Transverse colon (tissue), 4 donors: Measurements from ENCODE around the gene LETMD1. TPM values are rescaled to one million over a fixed set of nuclear protein-coding genes. Genes with fewer than 3 reads are reported as not detected.

Experiments used
- DNase-seq: peaks from one replicate; pipeline ENCODE4 v3.0.0-alpha.2; 2019
- H3K27ac ChIP-seq, 4 donors: fragments of 200-600 bp; sonication (generic); 2 replicates each; pipeline ENCODE4 v1.5.1; 2016 to 2018; ENCODE audit warnings: inconsistent platforms in 4 of 4
- H3K27me3 ChIP-seq: fragments of 200-600 bp; sonication (generic); 2 replicates; pipeline ENCODE4 v1.5.1; 2017; ENCODE audit warnings: inconsistent platforms
- H3K36me3 ChIP-seq, 4 donors: fragments of 200-600 bp; sonication (generic); 2 replicates each; pipeline ENCODE4 v1.5.1; 2017 to 2019; ENCODE audit warnings: inconsistent platforms in 4 of 4
- H3K4me1 ChIP-seq, 4 donors: fragments of 200-600 bp; sonication (generic); 2 replicates each; pipeline ENCODE4 v1.5.1; 2017 to 2020; ENCODE audit warnings: inconsistent platforms in 4 of 4
- H3K4me3 ChIP-seq, 4 donors: fragments of 200-600 bp; sonication (generic); 1 replicate in 1 of 4; 2 replicates in 3 of 4; pipeline versions ENCODE4 v1.5.1 to v1.6.1; 2017 to 2019; ENCODE audit warnings: inconsistent platforms in 4 of 4
- H3K9me3 ChIP-seq, 2 donors: fragments of 200-600 bp; sonication (generic); 2 replicates each; pipeline ENCODE4 v1.5.1; 2017 to 2019; ENCODE audit warnings: inconsistent platforms in 2 of 2
- CTCF ChIP-seq, 5 experiments: fragments of 200-600 bp in 3 of 5; fragments of 450-650 bp in 2 of 5; sonication (generic) in 3 of 5; IDR thresholded peaks; 1 replicate in 2 of 5; 2 replicates in 3 of 5; pipeline ENCODE4 v1.5.1; 2016 to 2017; ENCODE audit warnings: antibody characterized with exemption in 5 of 5, inconsistent platforms in 3 of 5, mild to moderate bottlenecking in 2 of 5, moderate library complexity in 1 of 5
- EP300 ChIP-seq: sonication (generic); formaldehyde crosslinking; IDR thresholded peaks from one replicate; pipeline ENCODE4 v1.6.1; 2017; ENCODE audit warnings: antibody characterized with exemption, low read depth
- POLR2A ChIP-seq: fragments of 450-650 bp; IDR thresholded peaks from one replicate; pipeline ENCODE4 v1.6.1; 2016; ENCODE audit warnings: antibody characterized with exemption, mild to moderate bottlenecking, moderate library complexity
- POLR2AphosphoS5 ChIP-seq, 3 donors: sonication (generic); formaldehyde crosslinking; IDR thresholded peaks; one replicate each; pipeline ENCODE4 v1.6.1; 2016; ENCODE audit warnings: antibody characterized with exemption in 3 of 3
- WGBS, 2 donors: methylation state at CpG; one replicate each; pipeline ENCODE4 v1.1.5; 2018; ENCODE audit warnings: low coverage in 1 of 2; 5-methylcytosine and 5-hydroxymethylcytosine counted together
- in situ Hi-C, 4 donors: fragments of 200-750 bp; cut with MboI; loops; one replicate each; pipeline versions ENCODE4 v1.15.0 to v1.15.1; 2017; ENCODE audit warnings: low sequenced_read_pairs in 3 of 4, low pct_ligation_motif_present in 1 of 4, low pct_unique_long_range_greater_than_20kb in 1 of 4
- intact Hi-C: fragments of 100-400 bp; cut with DNase I; formaldehyde crosslinking; loops from one replicate; pipeline ENCODE4 v1.15.1; 2023; ENCODE audit warnings: low total_unique reads
- total RNA-seq, 4 donors: library from RNA; depleted of rRNA; stranded (reverse); fragments of >200 nt; gene quantifications; one replicate each; pipeline ENCODE4 v1.1.0, GENCODE V29; 2016

Gene LETMD1
- total RNA-seq, 4 donors from 2014 or later, result 45.3 to 109 (median 88.9) TPM

GRCh38 chr12:51062631-51063397 is 14.7 kb downstream of the LETMD1 start:
- intact Hi-C loops (no loop called here), in situ Hi-C loops (loop anchor here in 2 of 4 donors (25.0 kb wide), 1 partner anchor 274 kb away; the partner anchor contains the start of gene CELA1 (in 2 of the 2))
- Histone ChIP-seq H3K27me3 (no peaks in the 10 kb centered on the region), H3K9me3 (no peaks in the 10 kb centered on the region), H3K27ac (no peak overlapping the region), H3K4me3 (no peak overlapping the region), H3K36me3 (peaks cover 0 to 67% (median 24%) of the 10 kb centered on the region in 4 donors), H3K4me1 (no peaks in the 10 kb centered on the region)
- no peak for TF ChIP-seq POLR2AphosphoS5 (IDR thresholded peaks at IDR 0.05)
- no peak for DNase-seq
- WGBS, 2 donors, result 77 to 96% methylated on average over 4 to 9 of the region's 9 CpGs

GRCh38 chr12:51065530-51065929 is 17.4 kb downstream of the LETMD1 start:
- no peaks in the 10 kb centered on the region for H3K4me1 ChIP-seq
- no peak overlapping the region for H3K4me3 ChIP-seq
- no peak for TF ChIP-seq CTCF (IDR thresholded peaks at IDR 0.05)
- no peak for TF ChIP-seq POLR2AphosphoS5 (IDR thresholded peaks at IDR 0.05)
- no peak for TF ChIP-seq EP300
- no peak for TF ChIP-seq POLR2A
- WGBS, 2 donors, result 95% methylated on average over 5 of the region's 5 CpGs; no CpG with 5 or more reads in 1 of the 2 donors
- no peak for DNase-seq
- no peaks in the 10 kb centered on the region for H3K9me3 ChIP-seq
- in situ Hi-C loops, result loop anchor here in 2 of 4 donors (25.0 kb wide), 1 partner anchor 272 kb away; the partner anchor contains the start of gene CELA1 (in 2 of the 2)
- H3K27me3 ChIP-seq, result no peaks in the 10 kb centered on the region
- no peak overlapping the region for H3K27ac ChIP-seq
- intact Hi-C loops, result no loop called here
- H3K36me3 ChIP-seq, result peaks cover 0 to 45% (median 16%) of the 10 kb centered on the region in 4 donors

- Histone ChIP-seq H3K27me3 (no peaks in the 10 kb centered on the region), H3K4me3 (no peak overlapping the region), H3K9me3 (no peaks in the 10 kb centered on the region), H3K27ac (no peak overlapping the region), H3K4me1 (no peaks in the 10 kb centered on the region), H3K36me3 (peaks cover 0 to 47% (median 17%) of the 10 kb centered on the region in 4 donors)
- TF ChIP-seq CTCF (IDR thresholded peaks at IDR 0.05) (no peak), POLR2A (no peak), EP300 (no peak), POLR2AphosphoS5 (IDR thresholded peaks at IDR 0.05) (no peak)
- in situ Hi-C loops (loop anchor here in 2 of 4 donors (25.0 kb wide), 1 partner anchor 270 kb away; the partner anchor contains the start of gene CELA1 (in 2 of the 2)), intact Hi-C loops (no loop called here)
- DNase-seq, result no peak
- WGBS, 2 donors, result 98 to 100% methylated on average over 1 to 4 of the region's 4 CpGs
Measured at GRCh38 chr12:51067229-51067628, 19.1 kb downstream of the LETMD1 start.

GRCh38 chr12:51067771-51068170 is 19.6 kb downstream of the LETMD1 start:
- Histone ChIP-seq H3K27me3 (no peaks in the 10 kb centered on the region), H3K27ac (no peak overlapping the region), H3K4me1 (no peaks in the 10 kb centered on the region), H3K9me3 (no peaks in the 10 kb centered on the region), H3K4me3 (no peak overlapping the region), H3K36me3 (peaks cover 0 to 46% (median 17%) of the 10 kb centered on the region in 4 donors)
- intact Hi-C loops (no loop called here), in situ Hi-C loops (loop anchor here in 2 of 4 donors (25.0 kb wide), 1 partner anchor 270 kb away; the partner anchor contains the start of gene CELA1 (in 2 of the 2))
- whole genome bisulfite sequencing, 2 donors, result 40 to 85% methylated on average over 2 to 7 of the region's 7 CpGs
- TF ChIP-seq POLR2AphosphoS5 (IDR thresholded peaks at IDR 0.05) (no peak), POLR2A (no peak), EP300 (no peak), CTCF (IDR thresholded peaks at IDR 0.05) (no peak)
- no peak for DNase-seq
